ENCODE results near the gene MB21D2. TPM values are rescaled to one million over a fixed set of nuclear protein-coding genes. Genes with fewer than 3 reads are reported as not detected.

MB21D2 gene
- total RNA-seq, 1 donor from 2014 or later = 11.0 TPM

DNA sequence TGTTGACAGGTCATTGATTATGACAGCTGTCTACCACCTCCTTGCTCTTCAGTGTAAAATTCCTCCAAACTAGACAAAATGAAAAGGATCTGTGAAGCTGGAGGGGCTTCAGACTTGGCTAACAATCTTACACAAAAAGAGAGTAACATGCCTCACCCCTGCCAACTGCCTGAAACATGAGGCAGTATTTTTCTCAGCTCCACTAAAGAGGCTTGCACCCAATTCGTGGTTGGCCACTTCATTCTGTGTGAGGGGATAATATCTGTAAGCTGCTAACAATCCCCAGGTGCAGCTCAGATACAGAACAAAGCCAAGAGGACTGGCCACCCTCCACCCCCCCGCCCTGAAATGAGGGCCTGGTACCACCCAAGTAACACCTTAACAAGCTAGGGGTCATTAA is 2.8 kb downstream of the MB21D2 start:
- DNase-seq (ENCODE audit: low read depth) (no peak), FAIRE-seq (no peak)
- Mint-ChIP-seq H3K27me3 (ENCODE audit: low read depth, unreplicated experiment) (no peaks in the 10 kb centered on the region), H3K4me3 (ENCODE audit: unreplicated experiment) (peak overlapping the region; percentile 75), H3K9me3 (ENCODE audit: unreplicated experiment) (no peaks in the 10 kb centered on the region), H3K27ac (ENCODE audit: unreplicated experiment) (no peak overlapping the region), H3K36me3 (ENCODE audit: low read depth, unreplicated experiment) (no peaks in the 10 kb centered on the region), H3K4me1 (ENCODE audit: low read depth, unreplicated experiment) (peaks cover 15% of the 10 kb centered on the region)
- Histone ChIP-seq H3K4me3 (ENCODE audit: insufficient read depth, low read depth, low read length) (no peak overlapping the region), H3K27me3 (ENCODE audit: insufficient read depth, low read length) (no peaks in the 10 kb centered on the region), H3K79me2 (ENCODE audit: insufficient read depth, low read length) (peaks cover 78% of the 10 kb centered on the region), H4K20me1 (ENCODE audit: insufficient read depth, low read length) (peaks cover 58% of the 10 kb centered on the region), H3K9me3 (ENCODE audit: insufficient read depth, low read depth, low read length) (no peaks in the 10 kb centered on the region), H3K27ac (ENCODE audit: low read depth, low read length) (no peak overlapping the region), H3K4me2 (ENCODE audit: low read length) (peak overlapping the region; percentile 91), H3K36me3 (ENCODE audit: insufficient read depth, low read length) (no peaks in the 10 kb centered on the region), H3K9ac (ENCODE audit: low read length) (peak overlapping the region; percentile 99), H3K4me1 (ENCODE audit: insufficient read depth, low read length) (peaks cover 14% of the 10 kb centered on the region), H2AFZ (ENCODE audit: low read depth, low read length) (no peak overlapping the region)
- no peak for TF ChIP-seq EZH2 (IDR thresholded peaks at IDR 0.05; ENCODE audit: insufficient read depth, low read length)
- TF ChIP-seq, protein P1, sequence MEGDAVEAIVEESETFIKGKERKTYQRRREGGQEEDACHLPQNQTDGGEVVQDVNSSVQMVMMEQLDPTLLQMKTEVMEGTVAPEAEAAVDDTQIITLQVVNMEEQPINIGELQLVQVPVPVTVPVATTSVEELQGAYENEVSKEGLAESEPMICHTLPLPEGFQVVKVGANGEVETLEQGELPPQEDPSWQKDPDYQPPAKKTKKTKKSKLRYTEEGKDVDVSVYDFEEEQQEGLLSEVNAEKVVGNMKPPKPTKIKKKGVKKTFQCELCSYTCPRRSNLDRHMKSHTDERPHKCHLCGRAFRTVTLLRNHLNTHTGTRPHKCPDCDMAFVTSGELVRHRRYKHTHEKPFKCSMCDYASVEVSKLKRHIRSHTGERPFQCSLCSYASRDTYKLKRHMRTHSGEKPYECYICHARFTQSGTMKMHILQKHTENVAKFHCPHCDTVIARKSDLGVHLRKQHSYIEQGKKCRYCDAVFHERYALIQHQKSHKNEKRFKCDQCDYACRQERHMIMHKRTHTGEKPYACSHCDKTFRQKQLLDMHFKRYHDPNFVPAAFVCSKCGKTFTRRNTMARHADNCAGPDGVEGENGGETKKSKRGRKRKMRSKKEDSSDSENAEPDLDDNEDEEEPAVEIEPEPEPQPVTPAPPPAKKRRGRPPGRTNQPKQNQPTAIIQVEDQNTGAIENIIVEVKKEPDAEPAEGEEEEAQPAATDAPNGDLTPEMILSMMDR (IDR thresholded peaks at IDR 0.05; ENCODE audit: insufficient read depth, low read depth, low read length) = no peak

- Mint-ChIP-seq H3K27ac (ENCODE audit: unreplicated experiment) (no peak overlapping the region), H3K27me3 (ENCODE audit: low read depth, unreplicated experiment) (no peaks in the 10 kb centered on the region), H3K4me1 (ENCODE audit: low read depth, unreplicated experiment) (peaks cover 15% of the 10 kb centered on the region), H3K9me3 (ENCODE audit: unreplicated experiment) (no peaks in the 10 kb centered on the region), H3K4me3 (ENCODE audit: unreplicated experiment) (no peak overlapping the region), H3K36me3 (ENCODE audit: low read depth, unreplicated experiment) (no peaks in the 10 kb centered on the region)
- H3K9me3 ChIP-seq (ENCODE audit: insufficient read depth, low read depth, low read length) = no peaks in the 10 kb centered on the region
- DNase-seq (ENCODE audit: low read depth) = no peak
- H4K20me1 ChIP-seq (ENCODE audit: insufficient read depth, low read length) = peaks cover 58% of the 10 kb centered on the region
- peaks cover 14% of the 10 kb centered on the region for H3K4me1 ChIP-seq (ENCODE audit: insufficient read depth, low read length)
- no peak overlapping the region for H3K4me2 ChIP-seq (ENCODE audit: low read length)
- no peaks in the 10 kb centered on the region for H3K27me3 ChIP-seq (ENCODE audit: insufficient read depth, low read length)
- H3K4me3 ChIP-seq (ENCODE audit: insufficient read depth, low read depth, low read length) = no peak overlapping the region
- peaks cover 87% of the 10 kb centered on the region for H3K79me2 ChIP-seq (ENCODE audit: insufficient read depth, low read length)
- H3K27ac ChIP-seq (ENCODE audit: low read depth, low read length) = no peak overlapping the region
- H3K36me3 ChIP-seq (ENCODE audit: insufficient read depth, low read length) = no peaks in the 10 kb centered on the region
- TF ChIP-seq, protein P1 (IDR thresholded peaks at IDR 0.05; ENCODE audit: insufficient read depth, low read depth, low read length) = no peak
- no peak for TF ChIP-seq EZH2 (IDR thresholded peaks at IDR 0.05; ENCODE audit: insufficient read depth, low read length)
- no peak overlapping the region for H3K9ac ChIP-seq (ENCODE audit: low read length)
- FAIRE-seq = no peak
- no peak overlapping the region for H2AFZ ChIP-seq (ENCODE audit: low read depth, low read length)
Observed at GRCh38 chr3:192913540-192913939, 4.1 kb downstream of the MB21D2 start.

- H3K4me3 ChIP-seq (ENCODE audit: insufficient read depth, low read depth, low read length) = no peak overlapping the region
- no peak overlapping the region for H3K27ac Mint-ChIP-seq (ENCODE audit: unreplicated experiment)
- no peaks in the 10 kb centered on the region for H3K9me3 Mint-ChIP-seq (ENCODE audit: unreplicated experiment)
- H3K36me3 ChIP-seq (ENCODE audit: insufficient read depth, low read length) = no peaks in the 10 kb centered on the region
- no peaks in the 10 kb centered on the region for H3K27me3 Mint-ChIP-seq (ENCODE audit: low read depth, unreplicated experiment)
- H3K79me2 ChIP-seq (ENCODE audit: insufficient read depth, low read length) = peaks cover 97% of the 10 kb centered on the region
- no peak overlapping the region for H3K27ac ChIP-seq (ENCODE audit: low read depth, low read length)
- H3K9me3 ChIP-seq (ENCODE audit: insufficient read depth, low read depth, low read length) = no peaks in the 10 kb centered on the region
- H3K4me1 ChIP-seq (ENCODE audit: insufficient read depth, low read length) = peaks cover 14% of the 10 kb centered on the region
- H4K20me1 ChIP-seq (ENCODE audit: insufficient read depth, low read length) = peaks cover 64% of the 10 kb centered on the region
- DNase-seq (ENCODE audit: low read depth) (no peak), FAIRE-seq (no peak)
- H3K27me3 ChIP-seq (ENCODE audit: insufficient read depth, low read length) = no peaks in the 10 kb centered on the region
- H3K9ac ChIP-seq (ENCODE audit: low read length) = no peak overlapping the region
- no peak for TF ChIP-seq EZH2 (IDR thresholded peaks at IDR 0.05; ENCODE audit: insufficient read depth, low read length)
- TF ChIP-seq, protein P1 (IDR thresholded peaks at IDR 0.05; ENCODE audit: insufficient read depth, low read depth, low read length) = no peak
- H3K4me3 Mint-ChIP-seq (ENCODE audit: unreplicated experiment) = no peak overlapping the region
- peaks cover 21% of the 10 kb centered on the region for H3K4me1 Mint-ChIP-seq (ENCODE audit: low read depth, unreplicated experiment)
- no peak overlapping the region for H3K4me2 ChIP-seq (ENCODE audit: low read length)
- no peak overlapping the region for H2AFZ ChIP-seq (ENCODE audit: low read depth, low read length)
- peaks cover 4% of the 10 kb centered on the region for H3K36me3 Mint-ChIP-seq (ENCODE audit: low read depth, unreplicated experiment)
Observed at GRCh38 chr3:192911293-192911692, 6.4 kb downstream of the MB21D2 start.
